Mucosa of descending colon (tissue), 3 donors: ENCODE data around the gene SOX5. TPM values are rescaled to one million over a fixed set of nuclear protein-coding genes. Genes with fewer than 3 reads are reported as not detected.

Source experiments
- ATAC-seq: fragments of 200-7000 bp; cut with Tn5 transposase; one replicate; pipeline ENCODE4 v1.9.1; 2020; ENCODE audit warnings: mild to moderate bottlenecking, moderate library complexity
- DNase-seq, 3 donors: peaks; one replicate each; pipeline ENCODE4 v3.0.0-alpha.2; 2020
- H3K36me3 ChIP-seq: fragments of 200-600 bp; one replicate; pipeline ENCODE4 v1.8.0; 2021; ENCODE audit warnings: low read depth, mild to moderate bottlenecking
- H3K4me1 ChIP-seq: fragments of 200-600 bp; one replicate; pipeline ENCODE4 v1.8.0; 2021; ENCODE audit warnings: low read depth, mild to moderate bottlenecking
- H3K4me3 ChIP-seq: fragments of 200-600 bp; one replicate; pipeline ENCODE4 v1.8.0; 2021; ENCODE audit warnings: mild to moderate bottlenecking
- H3K9me3 ChIP-seq: fragments of 200-600 bp; one replicate; pipeline ENCODE4 v1.8.0; 2021; ENCODE audit warnings: mild to moderate bottlenecking
- CTCF ChIP-seq: fragments of 200-600 bp; IDR thresholded peaks from one replicate; pipeline ENCODE4 v1.8.0; 2022; ENCODE audit warnings: antibody characterized with exemption, mild to moderate bottlenecking
- intact Hi-C, 2 donors: fragments of 100-400 bp; cut with DNase I in 1 of 2; cut with micrococcal nuclease in 1 of 2; formaldehyde crosslinking; loops; one replicate each; pipeline versions ENCODE4 v1.11.0 to v1.11.1; 2022; cut with DNase I, micrococcal nuclease
- total RNA-seq, 3 donors: library from RNA; stranded (reverse); fragmentation: NEBNext Ultra II Directional in 2 of 3; extraction: Animal tissue kit (Norgen Biotek cat#: 25700) in 2 of 3; gene quantifications; one replicate each; pipeline versions ENCODE4 v1.2.1 to v1.2.4, GENCODE V29; 2021 to 2023
- donor health status: DM: no; HTN: no; CAD: no; lungs with moderate emphysema.
- donor health status: DM: no; HTN: no; CAD: no.
- donor health status: DM: no; HTN: yes; CAD: no.

SOX5 gene
- total RNA-seq, 3 donors from 2014 or later: 2.8 to 13.0 (median 3.3) TPM

DNA sequence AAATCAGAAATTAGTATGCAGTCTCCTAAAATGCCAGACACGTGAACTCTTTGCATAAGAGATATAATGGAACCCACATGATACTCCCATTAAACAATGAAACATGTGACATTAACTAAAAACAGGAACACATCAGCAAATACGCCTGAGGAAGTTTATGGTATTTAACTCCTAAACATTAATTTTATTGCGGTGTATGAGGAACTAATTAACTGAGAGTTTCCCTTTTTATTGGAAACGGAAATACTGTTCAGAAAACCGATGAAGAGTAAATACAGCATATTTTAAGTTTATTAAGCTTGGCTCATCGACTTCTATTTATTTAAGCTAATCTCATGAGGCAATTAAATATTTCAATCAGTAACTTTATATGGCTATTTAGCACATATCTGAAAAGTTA lies 290.3 kb downstream of the SOX5 start:
- H3K4me3 ChIP-seq: no peak overlapping the region
- DNase-seq (no peak), ATAC-seq (peak; percentile 31)
- no peaks in the 10 kb centered on the region for H3K36me3 ChIP-seq
- H3K4me1 ChIP-seq: no peaks in the 10 kb centered on the region
- no peaks in the 10 kb centered on the region for H3K9me3 ChIP-seq
- intact Hi-C loops: no loop called here
- no peak for TF ChIP-seq CTCF

DNA sequence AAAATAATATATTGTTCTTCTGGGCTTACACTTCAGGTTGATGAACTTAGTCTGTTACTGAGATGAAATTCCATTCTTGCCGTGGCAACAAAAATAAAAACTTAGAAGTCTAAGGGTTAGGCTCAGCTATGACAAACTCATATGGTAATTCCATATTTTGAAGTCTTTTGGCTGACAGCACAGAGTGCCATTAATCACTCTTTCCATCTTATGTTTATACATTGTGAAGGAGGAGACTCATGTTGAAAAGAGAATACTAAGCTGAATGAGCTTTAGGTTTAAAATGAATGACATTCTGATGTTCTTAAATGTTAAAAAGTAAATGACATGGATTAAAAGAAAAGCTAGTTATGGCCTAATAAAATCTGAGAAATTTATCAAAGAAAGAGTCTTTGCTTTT lies 291.9 kb downstream of the SOX5 start:
- DNase-seq (no peak), ATAC-seq (no peak)
- TF ChIP-seq CTCF: no peak
- intact Hi-C loops: no loop called here
- Histone ChIP-seq H3K9me3 (no peaks in the 10 kb centered on the region), H3K4me3 (no peak overlapping the region), H3K4me1 (no peaks in the 10 kb centered on the region), H3K36me3 (no peaks in the 10 kb centered on the region)

GRCh38 chr12:23655884-23656283 lies 293.6 kb downstream of the SOX5 start:
- DNase-seq (no peak), ATAC-seq (no peak)
- Histone ChIP-seq H3K4me1 (no peaks in the 10 kb centered on the region), H3K36me3 (no peaks in the 10 kb centered on the region), H3K9me3 (no peaks in the 10 kb centered on the region), H3K4me3 (no peak overlapping the region)
- no peak for TF ChIP-seq CTCF
- intact Hi-C loops: no loop called here

DNA sequence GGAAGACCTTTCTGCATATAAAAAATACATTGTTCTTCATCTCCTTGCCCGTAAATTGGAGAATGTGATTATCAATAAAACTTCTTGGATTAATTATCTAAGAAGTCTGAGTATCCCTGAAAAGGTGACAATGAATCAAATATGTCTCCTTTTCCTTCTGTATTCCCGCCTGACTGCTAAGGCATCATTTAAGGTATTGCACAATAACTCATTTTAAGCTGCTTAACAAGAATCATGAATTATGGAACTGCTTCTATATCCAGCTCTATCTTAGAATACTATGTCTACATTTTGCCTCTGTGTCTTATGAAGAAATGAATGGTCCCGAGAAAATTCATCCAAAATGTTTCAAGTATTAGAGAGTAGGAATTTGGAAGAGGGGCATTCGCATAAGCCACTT lies 294.4 kb downstream of the SOX5 start:
- Histone ChIP-seq H3K4me3 (no peak overlapping the region), H3K4me1 (no peaks in the 10 kb centered on the region), H3K36me3 (no peaks in the 10 kb centered on the region), H3K9me3 (no peaks in the 10 kb centered on the region)
- no peak for TF ChIP-seq CTCF
- intact Hi-C loops: no loop called here
- DNase-seq (no peak), ATAC-seq (no peak)

- TF ChIP-seq CTCF: no peak
- Histone ChIP-seq H3K36me3 (no peaks in the 10 kb centered on the region), H3K9me3 (peaks cover 4% of the 10 kb centered on the region), H3K4me3 (no peak overlapping the region), H3K4me1 (no peaks in the 10 kb centered on the region)
- intact Hi-C loops: no loop called here
- DNase-seq: no peak
- no peak for ATAC-seq
Observed at GRCh38 chr12:23648546-23648945, 300.9 kb downstream of the SOX5 start.

- intact Hi-C loops: no loop called here
- no peak for TF ChIP-seq CTCF
- H3K4me1 ChIP-seq: no peaks in the 10 kb centered on the region
- H3K4me3 ChIP-seq: no peak overlapping the region
- DNase-seq: peak in 1 of 3 donors; percentile 4
- H3K9me3 ChIP-seq: no peaks in the 10 kb centered on the region
- H3K36me3 ChIP-seq: no peaks in the 10 kb centered on the region
- peak; percentile 76 for ATAC-seq
Observed at GRCh38 chr12:23640754-23641153, 308.7 kb downstream of the SOX5 start.
